HG02588 (cell line): Measurements from ENCODE around the gene TGM3.

ENCODE experiments used
- ATAC-seq: cut with Tn5 transposase; IDR thresholded peaks from one replicate; pipeline ENCODE4 v1.9.1; 2021; ENCODE audit warnings: mild to moderate bottlenecking, moderate library complexity; ENCODE audit not compliant: unreplicated experiment

TGM3 gene

DNA sequence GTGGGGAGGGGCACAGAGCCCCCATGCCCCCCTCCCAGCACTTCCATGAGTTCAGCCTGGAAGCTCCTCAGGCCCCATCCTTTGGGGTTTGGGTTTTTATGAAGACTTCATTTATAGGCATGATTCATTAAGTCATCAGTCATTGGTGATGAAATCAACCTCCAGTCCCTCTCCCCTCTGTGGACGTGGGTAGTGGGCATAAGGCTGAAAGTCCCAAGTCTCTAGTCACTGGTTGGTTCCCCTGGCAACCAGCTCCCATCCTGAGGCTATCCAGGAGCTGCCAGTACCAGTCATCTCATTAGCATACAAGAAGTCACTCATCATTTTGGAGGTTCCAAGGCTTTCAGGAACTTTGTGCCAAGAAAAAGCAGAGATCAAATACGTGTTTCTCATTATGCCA lies 9.2 kb downstream of the TGM3 start:
- ATAC-seq: no peak

DNA sequence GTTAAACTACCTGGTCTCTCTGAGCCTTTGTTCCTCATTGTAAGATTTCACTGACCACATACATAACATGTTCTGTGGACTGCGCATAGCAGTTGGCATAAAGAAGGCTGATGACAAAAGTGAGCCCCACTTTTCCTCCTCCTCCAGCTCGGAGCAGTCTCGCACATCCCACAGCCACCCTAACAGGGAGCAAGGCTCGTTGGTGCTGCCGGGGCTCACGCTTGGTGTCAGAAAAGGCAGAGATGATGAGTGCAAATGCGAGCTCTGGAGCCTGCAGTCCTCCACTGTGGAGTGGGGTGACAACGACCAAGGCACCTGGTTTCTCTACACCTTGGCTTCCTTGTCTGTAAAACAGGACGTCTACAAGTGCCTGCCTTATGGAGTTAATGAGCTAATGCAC lies 9.7 kb downstream of the TGM3 start:
- ATAC-seq: no peak

DNA sequence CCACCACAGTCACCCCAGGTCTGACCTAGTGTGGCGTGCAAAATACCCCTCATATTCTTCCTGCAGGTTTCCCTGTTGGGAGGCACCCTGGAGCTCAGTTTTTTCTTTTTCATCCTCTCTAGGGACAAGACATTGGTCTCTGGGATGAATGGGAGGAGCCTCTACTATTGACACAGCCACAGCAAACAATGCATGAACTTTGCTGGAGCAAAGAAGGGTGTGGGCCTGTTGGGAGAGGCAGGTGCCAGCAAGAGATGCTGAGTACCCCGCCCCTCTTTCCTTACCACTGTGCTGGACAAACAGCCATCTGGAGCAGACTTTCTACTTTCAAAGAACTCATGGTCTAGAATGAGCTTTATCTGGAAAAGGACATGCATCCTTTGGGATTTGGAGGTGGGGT lies 10.1 kb downstream of the TGM3 start:
- no peak for ATAC-seq

DNA sequence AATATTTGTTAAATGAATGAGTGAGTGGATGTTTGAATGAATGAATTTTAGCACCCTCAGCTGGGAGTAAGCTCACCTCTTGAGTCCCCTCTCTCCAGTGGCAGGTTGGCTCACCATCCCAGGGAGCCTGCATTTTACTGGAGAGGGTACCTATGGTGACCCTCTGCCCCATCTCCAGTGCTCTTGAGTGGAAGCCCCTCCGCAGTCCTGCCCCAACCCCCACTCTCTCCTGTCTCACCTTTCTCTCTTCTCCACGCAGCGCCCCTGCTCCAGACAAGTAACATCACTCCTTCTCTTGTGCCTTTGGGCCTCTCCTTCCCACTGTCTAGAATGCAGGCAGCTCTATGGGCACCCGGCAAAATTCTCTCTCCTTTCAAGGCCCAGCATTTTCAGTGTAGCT lies 11.3 kb downstream of the TGM3 start:
- no peak for ATAC-seq

DNA sequence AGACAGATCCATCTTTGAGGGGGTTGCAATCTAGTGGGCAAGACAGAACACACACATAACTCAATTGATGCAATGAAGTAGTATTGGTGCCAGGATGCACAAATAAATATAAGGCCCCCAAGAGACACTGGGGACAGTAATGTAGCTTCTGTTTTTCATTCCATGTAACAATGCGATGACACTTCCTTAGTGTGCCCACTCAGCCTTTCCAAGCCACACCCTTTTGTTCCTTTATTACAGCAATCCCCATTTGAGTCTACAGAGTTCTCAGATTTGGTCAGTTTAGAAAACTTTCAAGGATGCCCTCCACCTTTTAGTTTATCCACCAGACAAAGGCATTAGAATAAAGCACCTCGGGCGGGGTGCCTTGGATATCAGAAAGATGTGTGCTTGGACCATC lies 15.5 kb downstream of the TGM3 start:
- no peak for ATAC-seq

DNA sequence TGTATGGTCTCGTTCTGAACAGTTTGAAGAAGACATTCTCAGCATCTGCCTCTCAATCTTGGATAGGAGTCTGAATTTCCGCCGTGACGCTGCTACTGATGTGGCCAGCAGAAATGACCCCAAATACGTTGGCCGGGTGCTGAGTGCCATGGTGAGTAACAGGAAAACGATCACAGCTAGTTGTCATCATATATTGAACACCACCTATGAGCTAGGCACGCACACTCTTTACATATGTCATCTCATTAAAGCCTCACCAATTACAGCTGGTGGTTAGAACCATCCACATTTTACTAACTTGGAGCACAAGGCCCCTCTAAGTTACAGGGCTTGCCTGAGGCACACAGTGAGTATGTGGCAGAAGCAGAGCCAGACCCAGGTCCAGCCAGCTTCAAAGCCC lies 17.1 kb downstream of the TGM3 start:
- no peak for ATAC-seq

DNA sequence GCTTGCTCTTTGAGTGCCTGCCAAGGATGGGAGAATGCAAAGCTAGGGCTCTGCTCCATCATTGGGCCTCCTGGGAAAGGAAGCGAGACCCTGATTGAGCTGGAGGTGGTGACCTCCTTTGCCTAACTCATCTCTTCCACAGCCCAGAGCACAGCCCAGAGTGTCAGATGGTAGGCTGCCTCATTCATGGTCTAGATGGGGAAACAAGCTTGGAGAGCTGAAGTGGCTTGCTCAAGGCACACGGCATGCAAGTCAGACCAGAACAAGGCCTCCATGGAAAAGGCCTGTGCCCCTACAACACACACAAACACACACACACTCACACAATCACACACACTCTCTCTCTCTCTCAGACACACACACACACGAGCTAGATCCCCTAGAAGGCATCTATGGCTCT lies 17.5 kb downstream of the TGM3 start:
- no peak for ATAC-seq

GRCh38 chr20:2314759-2315439 lies 19.1 kb downstream of the TGM3 start:
- no peak for ATAC-seq

DNA sequence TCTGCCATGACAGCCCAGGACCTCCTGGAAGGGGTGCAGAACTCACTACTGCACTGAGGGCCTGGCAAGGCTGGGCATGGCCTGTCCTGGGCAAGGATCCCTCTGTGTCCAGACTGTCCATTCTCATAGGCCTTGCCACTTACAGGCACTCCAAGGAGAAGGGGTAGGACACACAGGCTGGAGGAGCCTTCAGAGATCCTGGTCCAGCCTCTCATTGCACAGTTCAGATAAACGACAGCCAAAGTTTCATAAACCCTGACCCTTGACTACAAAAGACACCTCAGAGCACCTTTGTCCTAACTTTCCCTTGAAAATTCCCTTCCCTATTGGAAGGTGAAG lies 19.6 kb downstream of the TGM3 start:
- no peak for ATAC-seq

DNA sequence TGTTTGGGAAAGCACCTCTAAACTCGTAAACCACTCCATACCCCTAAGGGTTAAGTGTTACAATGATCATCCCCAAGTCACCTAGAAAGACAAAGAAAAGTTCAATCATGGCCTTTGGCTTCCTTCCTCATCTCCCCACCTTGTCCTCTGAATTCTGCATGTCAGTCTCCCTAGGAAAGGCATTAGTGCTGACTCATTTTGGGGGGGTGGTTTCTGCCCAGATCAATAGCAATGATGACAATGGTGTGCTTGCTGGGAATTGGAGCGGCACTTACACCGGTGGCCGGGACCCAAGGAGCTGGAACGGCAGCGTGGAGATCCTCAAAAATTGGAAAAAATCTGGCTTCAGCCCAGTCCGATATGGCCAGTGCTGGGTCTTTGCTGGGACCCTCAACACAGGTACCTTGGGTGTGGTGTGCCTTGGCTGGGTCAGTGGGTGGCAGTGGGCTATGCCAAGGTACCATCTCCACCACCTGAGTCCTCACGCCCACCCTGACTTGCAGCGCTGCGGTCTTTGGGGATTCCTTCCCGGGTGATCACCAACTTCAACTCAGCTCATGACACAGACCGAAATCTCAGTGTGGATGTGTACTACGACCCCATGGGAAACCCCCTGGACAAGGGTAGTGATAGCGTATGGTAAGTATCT lies 21.2 kb downstream of the TGM3 start:
- no peak for ATAC-seq

- ATAC-seq: no peak
Measured at GRCh38 chr20:2320813-2321658, 25.2 kb downstream of the TGM3 start.

DNA sequence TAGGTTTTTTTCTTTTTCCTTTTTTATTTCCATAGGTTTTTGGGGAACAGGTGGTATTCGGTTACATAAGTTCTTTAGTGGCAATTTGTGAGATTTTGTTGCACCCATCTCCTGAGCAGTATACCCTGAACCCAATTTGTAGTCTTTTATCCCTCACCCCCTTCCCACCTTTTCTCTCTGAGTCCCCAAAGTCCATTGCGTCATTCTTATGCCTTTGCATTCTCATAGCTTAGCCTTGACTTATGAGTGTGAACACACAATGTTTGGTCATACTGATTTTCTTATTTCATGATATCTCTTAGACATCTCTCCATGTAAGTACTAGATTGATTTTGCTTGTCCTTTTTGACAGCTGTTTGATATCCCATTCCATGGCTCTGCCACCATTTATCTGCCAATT lies 27.2 kb downstream of the TGM3 start:
- ATAC-seq: no peak

GRCh38 chr20:2326046-2326445 lies 30.2 kb downstream of the TGM3 start:
- no peak for ATAC-seq

GRCh38 chr20:2327620-2328555 lies 32.1 kb downstream of the TGM3 start:
- no peak for ATAC-seq

DNA sequence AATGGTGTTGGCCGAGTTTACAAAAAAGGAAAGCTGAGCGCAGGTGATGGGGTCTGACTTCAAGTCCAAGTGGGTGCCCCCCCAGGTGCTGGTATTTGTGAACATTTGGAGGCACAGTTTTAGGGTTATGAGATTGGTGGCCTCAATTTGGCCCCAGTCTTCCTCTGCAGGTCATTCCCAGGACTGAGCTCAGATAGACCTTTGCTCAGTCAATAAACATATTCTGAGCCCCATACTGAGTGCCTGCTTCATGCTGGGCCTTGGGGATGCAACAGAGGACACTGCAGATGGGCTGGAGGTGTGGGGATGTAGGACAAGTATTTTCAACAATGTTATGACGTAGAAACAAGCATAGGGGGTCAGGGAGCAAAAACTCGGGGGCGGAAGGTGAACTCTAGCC lies 33.5 kb downstream of the TGM3 start:
- no peak for ATAC-seq

- no peak for ATAC-seq
Measured at GRCh38 chr20:2330090-2330695, 34.4 kb downstream of the TGM3 start.

DNA sequence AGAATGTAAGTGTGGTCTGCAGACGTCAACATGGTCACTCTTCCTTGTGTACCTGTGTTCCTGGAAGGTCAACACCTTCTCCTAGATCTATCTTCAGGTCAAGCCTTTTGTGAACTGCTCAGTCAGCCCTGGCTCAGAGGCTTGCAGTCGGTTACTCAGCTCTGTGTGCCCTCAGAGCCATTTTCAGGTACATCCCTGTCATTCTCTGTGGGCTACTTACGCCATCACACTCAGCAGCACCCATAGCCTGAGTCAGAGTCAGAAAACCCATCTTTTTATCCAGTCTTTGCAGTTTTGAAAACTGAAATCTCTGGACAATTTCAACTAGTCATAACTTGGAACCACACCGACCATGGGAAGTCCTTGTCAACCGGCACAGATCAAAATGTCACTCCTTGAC lies 35.3 kb downstream of the TGM3 start:
- no peak for ATAC-seq

- no peak for ATAC-seq
Measured at GRCh38 chr20:2331901-2332565, 36.2 kb downstream of the TGM3 start.

- no peak for ATAC-seq
Measured at GRCh38 chr20:2332711-2333110, 36.9 kb downstream of the TGM3 start.

- no peak for ATAC-seq
Measured at GRCh38 chr20:2333821-2334220, 38.0 kb downstream of the TGM3 start.
